NCI-H2196 (cell line): Measurements from ENCODE around the gene C1QC.

ENCODE experiments used
- DNase-seq: peaks from one replicate; lab custom pipeline; 2025; ENCODE audit not compliant: unreplicated experiment; lab: John Stamatoyannopoulos, UW

C1QC gene

GRCh38 chr1:22677931-22678896 lies 34.8 kb downstream of the C1QC start:
- no peak for DNase-seq

- DNase-seq, result peak; percentile 63
Observed at GRCh38 chr1:22680726-22681125, 37.3 kb downstream of the C1QC start.

- DNase-seq, result no peak
Observed at GRCh38 chr1:22681556-22682276, 38.3 kb downstream of the C1QC start.

- no peak for DNase-seq
Observed at GRCh38 chr1:22683547-22683946, 40.1 kb downstream of the C1QC start.

GRCh38 chr1:22685591-22686059 lies 42.2 kb downstream of the C1QC start:
- no peak for DNase-seq

GRCh38 chr1:22687191-22687590 lies 43.8 kb downstream of the C1QC start:
- no peak for DNase-seq

GRCh38 chr1:22688466-22688865 lies 45.0 kb downstream of the C1QC start:
- DNase-seq, result no peak

GRCh38 chr1:22689505-22689904 lies 46.1 kb downstream of the C1QC start:
- peak; percentile 75 for DNase-seq

- no peak for DNase-seq
Observed at GRCh38 chr1:22691031-22691753, 47.8 kb downstream of the C1QC start.

- no peak for DNase-seq
Observed at GRCh38 chr1:22694172-22694571, 50.7 kb downstream of the C1QC start.

GRCh38 chr1:22696610-22697009 lies 53.2 kb downstream of the C1QC start:
- no peak for DNase-seq
